Esophagus muscularis mucosa (tissue), 4 donors: Measurements from ENCODE around the gene DMRTC2. TPM values are rescaled to one million over a fixed set of nuclear protein-coding genes. Genes with fewer than 3 reads are reported as not detected.

Experiments
- DNase-seq: peaks from one replicate; pipeline ENCODE4 v3.0.0-alpha.2; 2017; ENCODE audit errors: extremely low spot score
- H3K27ac ChIP-seq, 4 donors: fragments of 200-600 bp; sonication (generic); replicated peaks in 1 of 4; 1 replicate in 3 of 4; 2 replicates in 1 of 4; pipeline ENCODE4 v1.5.1; 2016 to 2019; ENCODE audit warnings: mild to moderate bottlenecking in 1 of 4
- H3K27me3 ChIP-seq, 4 donors: fragments of 200-600 bp; sonication (generic); one replicate each; pipeline versions ENCODE4 v1.5.1 to v1.6.0; 2016 to 2019
- H3K36me3 ChIP-seq, 4 donors: fragments of 200-600 bp; sonication (generic); one replicate each; pipeline ENCODE4 v1.5.1; 2016 to 2019
- H3K4me1 ChIP-seq, 4 donors: fragments of 200-600 bp; sonication (generic); one replicate each; pipeline ENCODE4 v1.5.1; 2016 to 2019
- H3K4me3 ChIP-seq, 4 donors: fragments of 200-600 bp; sonication (generic); 1 replicate in 2 of 4; 2 replicates in 2 of 4; pipeline ENCODE4 v1.5.1; 2016 to 2019; ENCODE audit warnings: mild to moderate bottlenecking in 4 of 4, moderate library complexity in 1 of 4
- H3K9me3 ChIP-seq, 4 donors: fragments of 200-600 bp; sonication (generic); 1 replicate in 3 of 4; 2 replicates in 1 of 4; pipeline ENCODE4 v1.5.1; 2016 to 2019
- CTCF ChIP-seq, 3 experiments: fragments of 200-600 bp in 2 of 3; fragments of 450-650 bp in 1 of 3; sonication (generic) in 2 of 3; IDR thresholded peaks; one replicate each; pipeline ENCODE4 v1.5.1; 2017 to 2019; ENCODE audit warnings: antibody characterized with exemption in 3 of 3, mild to moderate bottlenecking in 2 of 3, moderate library complexity in 1 of 3
- EP300 ChIP-seq: sonication (generic); formaldehyde crosslinking; IDR thresholded peaks from one replicate; pipeline ENCODE4 v1.6.1; 2017; ENCODE audit warnings: antibody characterized with exemption
- POLR2A ChIP-seq: fragments of 450-650 bp; IDR thresholded peaks from one replicate; pipeline ENCODE4 v1.6.1; 2017; ENCODE audit warnings: antibody characterized with exemption, moderate library complexity, mild to moderate bottlenecking, low read depth
- POLR2AphosphoS5 ChIP-seq, 2 donors: sonication (generic); formaldehyde crosslinking; IDR thresholded peaks; one replicate each; pipeline ENCODE4 v1.6.1; 2017; ENCODE audit warnings: antibody characterized with exemption in 2 of 2
- WGBS: methylation state at CpG from one replicate; pipeline ENCODE4 v1.1.5; 2018; 5-methylcytosine and 5-hydroxymethylcytosine counted together
- intact Hi-C: fragments of 100-400 bp; cut with DNase I; formaldehyde crosslinking; loops from one replicate; pipeline ENCODE4 v1.15.1; 2023
- total RNA-seq, 4 donors: library from RNA; depleted of rRNA; stranded (reverse); fragments of >200 nt; gene quantifications; one replicate each; pipeline versions ENCODE4 v1.1.0 to v1.2.1, GENCODE V29; 2016

The DMRTC2 gene
- total RNA-seq, 4 donors from 2014 or later = not detected

GRCh38 chr19:41877916-41878905, 33.4 kb downstream of the DMRTC2 start:
- 66% methylated on average over 16 of the region's 17 CpGs for WGBS
- Histone ChIP-seq H3K36me3 (no peaks in the 10 kb centered on the region), H3K4me1 (peaks cover 9 to 14% (median 10%) of the 10 kb centered on the region in 4 donors), H3K4me3 (no peak overlapping the region), H3K9me3 (no peaks in the 10 kb centered on the region), H3K27me3 (no peaks in the 10 kb centered on the region), H3K27ac (no peak overlapping the region)
- intact Hi-C loops = no loop called here
- DNase-seq = no peak
- no peak for TF ChIP-seq CTCF (IDR thresholded peaks at IDR 0.05)
- TF ChIP-seq POLR2AphosphoS5 (IDR thresholded peaks at IDR 0.05) = no peak
- TF ChIP-seq EP300 = no peak
- TF ChIP-seq POLR2A = no peak

GRCh38 chr19:41879080-41879479, 34.2 kb downstream of the DMRTC2 start:
- Histone ChIP-seq H3K36me3 (no peaks in the 10 kb centered on the region), H3K27ac (no peak overlapping the region), H3K4me1 (peaks cover 6 to 18% (median 15%) of the 10 kb centered on the region in 4 donors), H3K9me3 (no peaks in the 10 kb centered on the region), H3K4me3 (no peak overlapping the region), H3K27me3 (no peaks in the 10 kb centered on the region)
- TF ChIP-seq POLR2AphosphoS5 (IDR thresholded peaks at IDR 0.05) (no peak), POLR2A (no peak), EP300 (no peak), CTCF (IDR thresholded peaks at IDR 0.05) (no peak)
- 85% methylated on average over 16 of the region's 21 CpGs for WGBS
- no peak for DNase-seq
- intact Hi-C loops = no loop called here

- intact Hi-C loops = no loop called here
- peaks cover 9 to 23% (median 20%) of the 10 kb centered on the region in 4 donors for H3K4me1 ChIP-seq
- 83% methylated on average over 4 of the region's 7 CpGs for WGBS
- TF ChIP-seq POLR2AphosphoS5 (IDR thresholded peaks at IDR 0.05) = no peak
- no peak for TF ChIP-seq CTCF (IDR thresholded peaks at IDR 0.05)
- TF ChIP-seq POLR2A = no peak
- no peak for TF ChIP-seq EP300
- no peak overlapping the region for H3K27ac ChIP-seq
- no peak for DNase-seq
- H3K27me3 ChIP-seq = no peaks in the 10 kb centered on the region
- H3K4me3 ChIP-seq = no peak overlapping the region
- no peaks in the 10 kb centered on the region for H3K9me3 ChIP-seq
- H3K36me3 ChIP-seq = no peaks in the 10 kb centered on the region
Measured at GRCh38 chr19:41879670-41880328, 35.0 kb downstream of the DMRTC2 start.

- peaks cover 13 to 28% (median 25%) of the 10 kb centered on the region in 4 donors for H3K4me1 ChIP-seq
- no peak for DNase-seq
- no peak for TF ChIP-seq POLR2A
- TF ChIP-seq EP300 = no peak
- TF ChIP-seq POLR2AphosphoS5 (IDR thresholded peaks at IDR 0.05) = no peak
- no peak for TF ChIP-seq CTCF (IDR thresholded peaks at IDR 0.05)
- intact Hi-C loops = no loop called here
- 74% methylated on average over 5 of the region's 5 CpGs for WGBS
- no peak overlapping the region for H3K4me3 ChIP-seq
- no peaks in the 10 kb centered on the region for H3K9me3 ChIP-seq
- no peak overlapping the region for H3K27ac ChIP-seq
- H3K27me3 ChIP-seq = no peaks in the 10 kb centered on the region
- H3K36me3 ChIP-seq = no peaks in the 10 kb centered on the region
Measured at GRCh38 chr19:41880329-41880708, 35.5 kb downstream of the DMRTC2 start.
